Upper lobe of left lung (tissue), 6 donors: Measurements from ENCODE around the gene TST. TPM values are rescaled to one million over a fixed set of nuclear protein-coding genes. Genes with fewer than 3 reads are reported as not detected.

Source experiments
- ATAC-seq, 2 donors: fragments of 200-7000 bp; cut with Tn5 transposase; one replicate each; pipeline ENCODE4 v1.9.1; 2022; ENCODE audit warnings: mild to moderate bottlenecking in 2 of 2, moderate library complexity in 2 of 2; ENCODE audit not compliant: low FRiP score in 2 of 2
- DNase-seq, 2 donors: peaks; one replicate each; pipeline ENCODE4 v3.0.0-alpha.2; 2019 to 2020
- H3K27ac ChIP-seq, 4 donors: fragments of 200-600 bp; sonication (generic); one replicate each; pipeline ENCODE4 v1.5.1; 2016 to 2019
- H3K27me3 ChIP-seq, 4 donors: fragments of 200-600 bp; sonication (generic); one replicate each; pipeline ENCODE4 v1.5.1; 2017 to 2019
- H3K36me3 ChIP-seq, 4 donors: fragments of 200-600 bp; sonication (generic); one replicate each; pipeline ENCODE4 v1.5.1; 2016 to 2019
- H3K4me1 ChIP-seq, 4 donors: fragments of 200-600 bp; sonication (generic); one replicate each; pipeline ENCODE4 v1.5.1; 2018 to 2019
- H3K4me3 ChIP-seq, 4 donors: fragments of 200-600 bp; sonication (generic); one replicate each; pipeline ENCODE4 v1.5.1; 2017 to 2019; ENCODE audit warnings: mild to moderate bottlenecking in 2 of 4, moderate library complexity in 1 of 4
- H3K9me3 ChIP-seq, 4 donors: fragments of 200-600 bp; sonication (generic); one replicate each; pipeline ENCODE4 v1.5.1; 2018 to 2019
- CTCF ChIP-seq, 6 experiments: fragments of 450-650 bp in 4 of 6; fragments of 200-600 bp in 2 of 6; sonication (generic) in 2 of 6; IDR thresholded peaks; one replicate each; pipeline ENCODE4 v1.5.1; 2016 to 2019; ENCODE audit warnings: antibody characterized with exemption in 6 of 6
- EP300 ChIP-seq, 4 donors: sonication (generic); formaldehyde crosslinking; IDR thresholded peaks; one replicate each; pipeline ENCODE4 v1.5.1; 2017; ENCODE audit warnings: antibody characterized with exemption in 4 of 4, control low read depth in 2 of 4
- POLR2A ChIP-seq, 4 donors: fragments of 450-650 bp; IDR thresholded peaks; one replicate each; pipeline ENCODE4 v1.5.1; 2016 to 2017; ENCODE audit warnings: antibody characterized with exemption in 4 of 4, mild to moderate bottlenecking in 2 of 4
- POLR2AphosphoS5 ChIP-seq, 2 donors: sonication (generic); formaldehyde crosslinking; IDR thresholded peaks; one replicate each; pipeline ENCODE4 v1.5.1; 2017; ENCODE audit warnings: antibody characterized with exemption in 2 of 2
- WGBS, 2 donors: methylation state at CpG; one replicate each; pipeline ENCODE4 v1.1.5; 2017 to 2018; 5-methylcytosine and 5-hydroxymethylcytosine counted together
- total RNA-seq, 6 donors: library from RNA; depleted of rRNA in 4 of 6; stranded (reverse); fragments of >200 nt in 4 of 6; gene quantifications; one replicate each; pipeline versions ENCODE4 v1.1.0 to v1.2.1, GENCODE V29; 2016 to 2021
- donor health status: DM: no; HTN: no; CAD: no; lungs with moderate emphysema.
- donor health status: DM: no; HTN: yes; CAD: no; lungs with severe emphysema.

Gene TST
- total RNA-seq, 6 donors from 2014 or later = 43.0 to 78.1 (median 70.2) TPM

DNA sequence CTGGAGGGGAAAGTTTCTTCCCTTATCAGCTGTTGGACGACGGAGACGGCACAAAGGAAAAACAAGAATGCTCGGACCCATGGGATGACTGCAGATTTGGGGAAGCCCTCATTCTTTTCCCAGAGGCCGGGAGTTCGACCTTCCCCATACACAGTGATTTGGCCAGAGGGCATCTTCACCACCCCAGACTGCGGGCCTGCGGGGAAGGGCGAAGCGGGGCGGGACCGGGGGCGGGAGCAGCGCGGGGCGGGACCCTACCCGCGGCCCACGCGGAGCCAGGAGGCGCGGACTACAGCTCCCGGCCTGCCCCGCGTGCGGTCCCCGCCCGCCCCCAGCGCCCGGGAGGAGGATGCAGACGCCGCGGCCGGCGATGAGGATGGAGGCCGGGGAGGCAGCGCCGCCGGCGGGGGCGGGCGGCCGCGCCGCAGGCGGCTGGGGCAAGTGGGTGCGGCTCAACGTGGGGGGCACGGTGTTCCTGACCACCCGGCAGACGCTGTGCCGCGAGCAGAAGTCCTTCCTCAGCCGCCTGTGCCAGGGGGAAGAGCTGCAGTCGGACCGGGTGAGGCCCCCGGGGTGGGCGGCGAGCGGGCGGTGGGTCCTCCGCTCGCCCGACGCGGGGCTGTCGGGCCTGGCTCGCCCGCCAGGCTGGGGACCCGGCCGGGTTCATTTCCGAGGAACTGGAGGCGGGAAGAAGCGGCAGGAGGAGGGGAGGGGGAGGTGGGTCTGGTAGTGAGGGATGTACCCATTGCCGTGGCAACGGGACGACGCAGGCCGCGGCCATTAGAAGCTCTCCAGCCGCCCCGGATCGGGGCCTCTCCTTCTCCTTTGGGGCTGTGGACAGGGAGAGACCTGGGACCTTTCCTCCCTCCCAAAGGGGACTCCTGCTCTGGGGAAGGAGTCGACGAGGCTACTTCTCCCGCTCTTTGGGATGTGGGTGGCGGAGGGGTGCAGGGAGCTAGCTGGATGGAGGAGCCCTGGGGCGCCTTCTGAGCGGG lies 32.4 kb upstream of the TST start, which contains the start of gene KCTD17:
Gene KCTD17 (plus strand): TSS at position 352 of the 995 bp plus-strand sequence. CDS start 19 bp downstream, at position 371.
- 5 to 9% methylated on average over 14 to 48 of the region's 89 CpGs for WGBS, 2 donors
- peak within 1 kb of the TSS; percentile 6 to 90 (median 73) for H3K4me3 ChIP-seq
- H3K27me3 ChIP-seq = no peaks in the 10 kb centered on the region
- DNase-seq = peak; percentile 61 to 96
- TF ChIP-seq POLR2AphosphoS5 (IDR thresholded peaks at IDR 0.05) (peak in 1 of 2 donors; percentile 19), CTCF (IDR thresholded peaks at IDR 0.05) (peak in 1 of 6 experiments; percentile 20), POLR2A (IDR thresholded peaks at IDR 0.05) (peak in 1 of 4 donors; percentile 67), EP300 (IDR thresholded peaks at IDR 0.05) (no peak)
- H3K9me3 ChIP-seq = no peaks in the 10 kb centered on the region
- peaks cover 3 to 21% (median 13%) of the 10 kb centered on the region in 4 donors for H3K4me1 ChIP-seq
- peak within 1 kb of the TSS in 2 of 4 donors; percentile 43 to 73 for H3K27ac ChIP-seq
- H3K36me3 ChIP-seq = peaks cover 0 to 18% (median 3%) of the 10 kb centered on the region in 4 donors
- peak; percentile 56 to 97 for ATAC-seq

DNA sequence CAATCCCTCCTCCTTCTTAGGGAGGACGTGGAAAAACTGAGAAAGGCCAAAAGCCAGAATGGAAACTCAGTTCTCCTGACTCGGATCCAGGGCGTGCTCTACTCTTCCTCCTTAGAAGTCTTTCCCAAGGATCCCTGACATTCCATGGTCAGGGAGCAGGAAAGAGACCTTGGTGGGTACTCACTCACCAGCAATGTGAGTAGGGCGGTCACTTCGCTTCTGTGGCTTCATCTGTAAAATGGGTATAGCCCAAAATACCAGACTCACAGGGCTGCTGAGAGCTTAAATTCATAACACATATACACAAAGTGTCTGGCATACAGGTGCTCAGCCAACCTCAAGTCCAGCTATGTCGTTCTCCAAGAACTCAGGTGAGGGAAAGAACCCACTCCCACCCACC lies 31.7 kb upstream of the TST start:
- no peaks in the 10 kb centered on the region for H3K27me3 ChIP-seq
- no peak for TF ChIP-seq EP300 (IDR thresholded peaks at IDR 0.05)
- TF ChIP-seq CTCF (IDR thresholded peaks at IDR 0.05) = no peak
- TF ChIP-seq POLR2AphosphoS5 (IDR thresholded peaks at IDR 0.05) = no peak
- TF ChIP-seq POLR2A (IDR thresholded peaks at IDR 0.05) = no peak
- H3K27ac ChIP-seq = peak overlapping the region in 2 of 4 donors; percentile 43 to 73
- H3K4me3 ChIP-seq = peak overlapping the region in 3 of 4 donors; percentile 73 to 90 (median 73)
- peaks cover 3 to 21% (median 13%) of the 10 kb centered on the region in 4 donors for H3K4me1 ChIP-seq
- 82 to 88% methylated on average over 6 of the region's 6 CpGs for WGBS, 2 donors
- peaks cover 0 to 11% (median 0%) of the 10 kb centered on the region in 4 donors for H3K36me3 ChIP-seq
- ATAC-seq (no peak), DNase-seq (no peak)
- H3K9me3 ChIP-seq = no peaks in the 10 kb centered on the region

DNA sequence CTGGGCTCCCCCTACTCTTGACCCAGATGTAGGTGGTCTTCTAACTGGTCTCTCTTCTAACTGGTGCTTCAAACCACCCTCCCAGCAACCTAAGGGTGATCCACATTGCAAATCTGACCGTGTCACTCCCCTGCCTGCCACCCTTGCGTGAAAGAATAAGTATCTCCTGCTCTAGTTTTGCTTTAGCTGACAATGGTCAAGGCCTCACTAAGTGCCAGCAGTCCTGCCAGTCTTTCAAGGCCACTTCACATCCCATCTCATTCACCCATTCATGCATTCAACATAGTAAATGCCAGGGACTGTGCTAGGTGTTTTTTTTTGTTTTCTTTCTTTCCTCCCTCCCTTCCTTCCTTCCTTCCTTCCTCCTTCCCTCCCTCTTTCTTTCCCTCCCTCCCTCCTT lies 30.0 kb upstream of the TST start:
- ATAC-seq (no peak), DNase-seq (no peak)
- Histone ChIP-seq H3K36me3 (no peaks in the 10 kb centered on the region), H3K4me3 (no peak overlapping the region), H3K27ac (no peak overlapping the region), H3K9me3 (no peaks in the 10 kb centered on the region), H3K27me3 (no peaks in the 10 kb centered on the region), H3K4me1 (peaks cover 3 to 23% (median 19%) of the 10 kb centered on the region in 4 donors)
- TF ChIP-seq EP300 (IDR thresholded peaks at IDR 0.05) = no peak
- no peak for TF ChIP-seq CTCF (IDR thresholded peaks at IDR 0.05)
- TF ChIP-seq POLR2AphosphoS5 (IDR thresholded peaks at IDR 0.05) = no peak
- TF ChIP-seq POLR2A (IDR thresholded peaks at IDR 0.05) = no peak
- WGBS, 2 donors = 73 to 87% methylated on average over 2 of the region's 2 CpGs

- no peak overlapping the region for H3K4me3 ChIP-seq
- H3K27me3 ChIP-seq = no peaks in the 10 kb centered on the region
- peaks cover 3 to 34% (median 24%) of the 10 kb centered on the region in 4 donors for H3K4me1 ChIP-seq
- 81 to 88% methylated on average over 6 of the region's 6 CpGs for WGBS, 2 donors
- H3K27ac ChIP-seq = no peak overlapping the region
- TF ChIP-seq POLR2A (IDR thresholded peaks at IDR 0.05) (no peak), CTCF (IDR thresholded peaks at IDR 0.05) (no peak), POLR2AphosphoS5 (IDR thresholded peaks at IDR 0.05) (no peak), EP300 (IDR thresholded peaks at IDR 0.05) (no peak)
- no peaks in the 10 kb centered on the region for H3K36me3 ChIP-seq
- ATAC-seq = no peak
- H3K9me3 ChIP-seq = no peaks in the 10 kb centered on the region
- no peak for DNase-seq
These were observed 28.9 kb upstream of the TST start for GRCh38 chr22:37048133-37048532.
